ENCODE results near the gene SCO1. TPM values are rescaled to one million over a fixed set of nuclear protein-coding genes. Genes with fewer than 3 reads are reported as not detected.
"Not testable (repeated sequence)": the region's sequence is repeated elsewhere in the genome, so short reads cannot be mapped to it uniquely, and the experiment has no call there.

Gene SCO1
- polyA plus RNA-seq, 1 donor: 43.9 TPM

DNA sequence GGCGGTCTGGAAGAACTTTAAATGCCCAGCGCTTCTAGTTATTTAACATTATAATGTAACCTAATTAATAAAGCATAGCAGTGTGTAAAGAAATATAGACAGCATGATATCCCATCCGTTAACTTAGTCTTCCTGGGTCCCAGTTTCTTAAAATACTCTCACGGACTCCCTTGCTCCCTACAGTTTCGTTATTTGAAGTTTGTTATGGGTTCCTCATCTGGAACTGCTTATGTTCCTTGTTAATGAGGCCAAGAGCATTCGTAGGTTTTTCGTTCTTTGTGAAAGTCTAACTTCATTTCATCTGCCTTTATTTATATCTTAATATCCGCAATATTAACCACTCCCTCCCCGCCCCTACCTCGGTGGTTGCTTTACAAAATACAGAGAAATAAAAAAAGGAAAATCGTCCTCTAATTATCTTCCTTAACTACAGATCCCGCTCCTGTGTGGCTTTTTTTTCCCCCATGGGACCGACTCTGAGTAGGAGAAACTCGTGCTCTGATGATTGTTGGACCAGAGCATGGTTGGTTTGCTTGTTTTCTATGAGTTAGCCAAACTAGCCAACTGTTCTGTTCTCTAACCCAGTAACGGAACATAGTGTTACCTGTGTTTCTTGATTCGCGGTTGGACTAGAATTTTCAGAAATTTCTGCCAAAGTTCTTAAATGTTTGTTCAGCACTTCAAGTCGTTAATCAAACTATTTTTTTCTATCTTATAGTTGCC, 924 bp upstream of the SCO1 start:
- H3K4me1 ChIP-seq (ENCODE audit: control insufficient read depth, insufficient read depth, low read length): peaks cover 9% of the 10 kb centered on the region
- peak overlapping the region; percentile 97 for H3K4me3 ChIP-seq (ENCODE audit: low read length)
- WGBS (ENCODE audit: insufficient coverage, low lambda C conversion rate): 43% methylated on average over 8 of the region's 18 CpGs
- H3K36me3 ChIP-seq (ENCODE audit: control insufficient read depth, insufficient read depth, low read length): peaks cover 16% of the 10 kb centered on the region
- H3K27me3 ChIP-seq (ENCODE audit: control insufficient read depth, insufficient read depth, low read length): no peaks in the 10 kb centered on the region
- H3K27ac ChIP-seq (ENCODE audit: low read length): peak overlapping the region; percentile 93
- DNase-seq: peak in 1 of 2 donors; percentile 40
- H3K9me3 ChIP-seq (ENCODE audit: control insufficient read depth, low read depth, low read length): no peaks in the 10 kb centered on the region

DNA sequence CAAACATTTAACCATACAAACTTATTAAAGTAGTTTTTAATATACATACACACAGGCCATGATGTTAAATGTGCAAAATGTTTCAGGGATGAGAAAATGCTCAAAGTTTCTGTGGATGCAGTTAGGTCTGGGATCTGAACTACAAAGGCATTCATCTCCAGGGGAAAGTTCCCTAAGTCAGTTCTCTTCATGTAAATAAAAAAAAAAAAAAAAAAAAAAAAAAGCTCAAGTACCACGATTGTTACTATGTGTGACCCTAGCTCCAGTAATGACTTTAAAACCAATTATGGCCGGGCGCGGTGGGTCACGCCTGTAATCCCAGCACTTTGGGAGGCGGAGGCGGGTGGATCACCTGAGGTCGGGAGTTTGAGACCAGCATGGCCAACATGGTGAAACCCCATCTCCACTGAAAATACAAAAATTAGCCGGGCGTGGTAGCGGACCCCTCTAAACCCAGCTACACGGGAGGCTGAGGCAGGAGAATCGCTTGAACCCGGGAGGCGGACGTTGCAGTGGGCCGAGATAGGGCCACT, 1.4 kb downstream of the SCO1 start:
- not testable (repeated sequence) for H3K9me3 ChIP-seq (ENCODE audit: control insufficient read depth, low read depth, low read length); H3K4me1 ChIP-seq (ENCODE audit: control insufficient read depth, insufficient read depth, low read length); H3K27me3 ChIP-seq (ENCODE audit: control insufficient read depth, insufficient read depth, low read length); DNase-seq
- Histone ChIP-seq H3K36me3 (ENCODE audit: control insufficient read depth, insufficient read depth, low read length) (peaks cover 38% of the 10 kb centered on the region), H3K27ac (ENCODE audit: low read length) (peak overlapping the region; percentile 93), H3K4me3 (ENCODE audit: low read length) (peak overlapping the region; percentile 97)
- WGBS (ENCODE audit: insufficient coverage, low lambda C conversion rate): 87% methylated on average over 6 of the region's 17 CpGs

DNA sequence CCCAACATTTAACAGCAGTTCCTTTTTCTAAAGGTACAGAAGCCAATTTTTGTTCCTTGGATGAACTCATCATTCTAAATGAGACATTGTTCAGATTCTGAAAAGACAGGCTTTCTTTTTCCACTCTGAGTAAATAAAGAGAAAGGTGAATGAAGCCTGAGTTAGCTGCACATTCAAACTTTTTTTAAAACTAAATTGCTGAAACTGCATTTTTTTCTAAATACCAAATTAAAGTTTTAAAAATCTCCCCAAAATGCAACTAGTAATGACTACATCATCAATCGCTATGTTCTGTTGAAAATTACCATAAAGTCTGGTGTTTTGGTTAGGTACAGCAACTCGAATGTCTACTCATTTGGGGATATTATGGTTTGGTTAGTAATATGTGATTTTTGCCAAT, 9.8 kb downstream of the SCO1 start:
- no peaks in the 10 kb centered on the region for H3K27me3 ChIP-seq (ENCODE audit: control insufficient read depth, insufficient read depth, low read length)
- no peak overlapping the region for H3K4me3 ChIP-seq (ENCODE audit: low read length)
- H3K9me3 ChIP-seq (ENCODE audit: control insufficient read depth, low read depth, low read length): no peaks in the 10 kb centered on the region
- no peak overlapping the region for H3K27ac ChIP-seq (ENCODE audit: low read length)
- DNase-seq: no peak
- WGBS (ENCODE audit: insufficient coverage, low lambda C conversion rate): no CpG with 5 or more reads among the region's 2 CpGs
- peaks cover 62% of the 10 kb centered on the region for H3K36me3 ChIP-seq (ENCODE audit: control insufficient read depth, insufficient read depth, low read length)
- no peaks in the 10 kb centered on the region for H3K4me1 ChIP-seq (ENCODE audit: control insufficient read depth, insufficient read depth, low read length)

DNA sequence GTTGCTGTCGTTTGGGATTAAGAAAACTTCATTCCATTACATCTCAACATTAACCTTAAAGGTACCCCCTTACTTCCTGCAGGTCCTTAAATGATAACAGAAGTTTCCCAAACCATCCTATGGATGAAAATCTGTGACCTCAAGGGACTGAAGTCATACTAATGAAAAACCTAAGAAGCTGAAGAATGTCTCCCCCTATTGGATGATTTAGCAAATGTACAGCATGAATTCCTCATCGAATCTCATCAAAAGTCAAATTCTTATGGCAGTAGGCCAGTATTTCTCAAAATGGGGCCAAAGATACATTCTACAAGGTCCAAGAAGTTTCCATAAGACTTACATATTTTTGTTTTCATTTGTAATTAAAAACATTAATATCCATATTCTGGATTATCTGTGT, 13.5 kb downstream of the SCO1 start:
- Histone ChIP-seq H3K27me3 (ENCODE audit: control insufficient read depth, insufficient read depth, low read length) (no peaks in the 10 kb centered on the region), H3K4me1 (ENCODE audit: control insufficient read depth, insufficient read depth, low read length) (no peaks in the 10 kb centered on the region), H3K27ac (ENCODE audit: low read length) (no peak overlapping the region), H3K9me3 (ENCODE audit: control insufficient read depth, low read depth, low read length) (no peaks in the 10 kb centered on the region), H3K4me3 (ENCODE audit: low read length) (no peak overlapping the region), H3K36me3 (ENCODE audit: control insufficient read depth, insufficient read depth, low read length) (peaks cover 58% of the 10 kb centered on the region)
- no peak for DNase-seq
- WGBS (ENCODE audit: insufficient coverage, low lambda C conversion rate): 80% methylated on average over 1 of the region's 2 CpGs

DNA sequence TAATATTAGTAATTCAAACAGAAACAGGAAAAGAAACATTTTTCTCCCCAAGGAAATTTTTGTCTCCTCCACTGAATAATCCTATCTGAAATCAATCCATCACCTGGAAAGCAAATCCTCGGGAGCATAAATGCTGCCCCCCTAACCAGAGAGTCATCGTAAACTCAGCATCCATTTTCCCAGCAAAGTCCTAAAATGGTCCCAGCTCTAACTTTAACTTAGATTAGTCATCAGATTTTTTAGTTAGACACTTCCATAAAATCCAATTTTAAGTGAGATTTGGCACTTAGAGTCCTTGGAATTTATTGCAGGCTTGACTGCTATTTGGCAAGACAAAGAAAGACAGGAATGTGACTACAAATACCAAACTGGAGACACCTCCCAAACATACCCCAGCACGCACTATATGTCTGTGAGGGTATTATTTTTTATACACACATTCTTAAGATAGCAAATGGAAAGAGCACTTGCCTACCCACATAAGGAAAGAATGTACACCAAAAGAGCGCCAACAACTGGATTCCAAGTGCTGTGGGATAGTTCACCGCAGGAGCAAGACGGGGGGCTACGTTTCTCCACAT, 15.4 kb downstream of the SCO1 start:
- 100% methylated on average over 1 of the region's 7 CpGs for WGBS (ENCODE audit: insufficient coverage, low lambda C conversion rate)
- H3K4me3 ChIP-seq (ENCODE audit: low read length): no peak overlapping the region
- no peak overlapping the region for H3K27ac ChIP-seq (ENCODE audit: low read length)
- H3K27me3 ChIP-seq (ENCODE audit: control insufficient read depth, insufficient read depth, low read length): no peaks in the 10 kb centered on the region
- peaks cover 63% of the 10 kb centered on the region for H3K36me3 ChIP-seq (ENCODE audit: control insufficient read depth, insufficient read depth, low read length)
- no peaks in the 10 kb centered on the region for H3K9me3 ChIP-seq (ENCODE audit: control insufficient read depth, low read depth, low read length)
- H3K4me1 ChIP-seq (ENCODE audit: control insufficient read depth, insufficient read depth, low read length): no peaks in the 10 kb centered on the region
- no peak for DNase-seq

DNA sequence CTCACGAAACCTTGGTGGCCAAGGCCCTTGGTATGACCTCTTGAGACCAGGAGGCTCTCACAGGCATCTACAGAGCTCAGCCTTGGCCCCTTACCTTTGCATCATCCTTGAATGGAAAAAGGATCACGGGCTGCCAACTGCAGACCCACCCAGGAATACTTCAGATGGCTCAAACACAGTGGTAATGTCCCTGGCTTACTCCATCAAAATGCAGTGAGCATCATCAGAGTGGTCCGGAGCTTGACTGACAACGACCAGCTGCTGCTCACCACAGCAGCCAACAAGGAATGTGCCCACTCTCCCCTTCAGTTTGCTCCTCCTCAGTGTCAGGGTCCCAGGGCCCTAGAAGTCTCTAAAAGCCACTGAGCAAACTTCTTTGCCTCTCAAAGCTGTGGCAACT, 22.6 kb downstream of the SCO1 start:
- Histone ChIP-seq H3K9me3 (ENCODE audit: control insufficient read depth, low read depth, low read length) (no peaks in the 10 kb centered on the region), H3K27ac (ENCODE audit: low read length) (no peak overlapping the region), H3K27me3 (ENCODE audit: control insufficient read depth, insufficient read depth, low read length) (no peaks in the 10 kb centered on the region), H3K4me3 (ENCODE audit: low read length) (no peak overlapping the region), H3K36me3 (ENCODE audit: control insufficient read depth, insufficient read depth, low read length) (peaks cover 27% of the 10 kb centered on the region), H3K4me1 (ENCODE audit: control insufficient read depth, insufficient read depth, low read length) (no peaks in the 10 kb centered on the region)
- DNase-seq: no peak
- no CpG with 5 or more reads among the region's 4 CpGs for WGBS (ENCODE audit: insufficient coverage, low lambda C conversion rate)

DNA sequence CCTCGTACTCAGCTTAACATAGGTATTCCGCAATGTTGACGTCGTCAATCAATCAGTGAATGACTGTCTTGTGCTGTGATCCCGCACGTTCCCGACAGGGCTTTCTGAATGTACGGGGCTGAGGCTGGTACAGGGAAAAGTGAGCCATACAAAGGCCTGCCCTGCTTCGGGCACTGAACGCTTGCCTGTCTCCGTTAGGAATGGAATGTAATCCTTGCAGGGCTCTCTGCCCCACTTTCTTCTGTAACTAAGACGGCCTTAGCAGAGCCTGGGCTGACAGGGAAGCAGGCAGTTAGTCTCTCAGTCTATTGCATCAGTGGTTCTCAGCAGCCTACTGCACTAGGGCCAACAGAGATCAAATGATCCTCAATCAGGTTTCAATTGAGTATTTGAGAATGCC, 24.0 kb downstream of the SCO1 start:
- Histone ChIP-seq H3K4me3 (ENCODE audit: low read length) (no peak overlapping the region), H3K36me3 (ENCODE audit: control insufficient read depth, insufficient read depth, low read length) (peaks cover 21% of the 10 kb centered on the region), H3K27ac (ENCODE audit: low read length) (no peak overlapping the region), H3K9me3 (ENCODE audit: control insufficient read depth, low read depth, low read length) (no peaks in the 10 kb centered on the region), H3K4me1 (ENCODE audit: control insufficient read depth, insufficient read depth, low read length) (no peaks in the 10 kb centered on the region), H3K27me3 (ENCODE audit: control insufficient read depth, insufficient read depth, low read length) (no peaks in the 10 kb centered on the region)
- no peak for DNase-seq
- no CpG with 5 or more reads among the region's 12 CpGs for WGBS (ENCODE audit: insufficient coverage, low lambda C conversion rate)

DNA sequence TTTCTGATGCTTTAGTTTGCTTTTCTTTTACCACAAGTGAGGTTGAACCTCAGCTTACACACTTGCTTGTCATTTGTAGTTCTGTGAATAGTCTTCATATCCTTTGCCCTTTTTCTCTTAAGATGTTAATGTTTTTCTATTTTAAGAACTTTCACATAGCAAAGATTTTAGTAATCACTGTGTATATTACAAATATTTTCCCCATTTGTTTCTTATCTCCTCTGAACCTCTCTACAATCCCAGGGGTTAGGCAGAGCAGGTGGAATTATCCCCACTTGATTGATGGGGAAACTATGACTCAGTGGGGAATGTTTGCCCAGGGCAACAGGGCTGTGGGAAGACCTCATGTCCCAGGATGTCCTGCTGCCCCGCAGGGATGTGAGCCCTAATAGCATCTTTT, 28.6 kb downstream of the SCO1 start:
- Histone ChIP-seq H3K4me3 (ENCODE audit: low read length) (no peak overlapping the region), H3K36me3 (ENCODE audit: control insufficient read depth, insufficient read depth, low read length) (peaks cover 4% of the 10 kb centered on the region), H3K27ac (ENCODE audit: low read length) (no peak overlapping the region), H3K9me3 (ENCODE audit: control insufficient read depth, low read depth, low read length) (no peaks in the 10 kb centered on the region), H3K27me3 (ENCODE audit: control insufficient read depth, insufficient read depth, low read length) (no peaks in the 10 kb centered on the region), H3K4me1 (ENCODE audit: control insufficient read depth, insufficient read depth, low read length) (no peaks in the 10 kb centered on the region)
- DNase-seq: no peak
- no CpG with 5 or more reads among the region's 1 CpG for WGBS (ENCODE audit: insufficient coverage, low lambda C conversion rate)

DNA sequence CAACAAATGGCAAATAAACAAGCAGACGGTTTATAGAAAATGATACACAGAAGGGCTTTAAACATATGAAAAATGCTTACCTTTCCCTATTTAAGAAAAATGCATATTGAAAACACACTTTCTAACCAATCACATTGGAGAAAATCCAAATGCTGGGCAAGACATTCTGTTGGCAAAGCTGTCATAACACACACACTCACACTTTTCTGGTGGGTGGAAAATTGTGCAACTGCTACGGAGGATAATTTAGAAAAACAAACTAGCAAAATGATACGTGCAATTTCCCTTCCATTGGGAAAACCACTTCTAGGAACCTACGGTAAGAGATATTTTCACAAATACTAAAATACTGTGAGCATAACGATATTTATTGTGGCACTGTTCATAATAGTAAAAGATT, 30.4 kb downstream of the SCO1 start:
- H3K4me1 ChIP-seq (ENCODE audit: control insufficient read depth, insufficient read depth, low read length): no peaks in the 10 kb centered on the region
- WGBS (ENCODE audit: insufficient coverage, low lambda C conversion rate): 73% methylated on average over 2 of the region's 5 CpGs
- H3K4me3 ChIP-seq (ENCODE audit: low read length): no peak overlapping the region
- H3K9me3 ChIP-seq (ENCODE audit: control insufficient read depth, low read depth, low read length): no peaks in the 10 kb centered on the region
- no peaks in the 10 kb centered on the region for H3K36me3 ChIP-seq (ENCODE audit: control insufficient read depth, insufficient read depth, low read length)
- no peak overlapping the region for H3K27ac ChIP-seq (ENCODE audit: low read length)
- H3K27me3 ChIP-seq (ENCODE audit: control insufficient read depth, insufficient read depth, low read length): no peaks in the 10 kb centered on the region
- DNase-seq: no peak

DNA sequence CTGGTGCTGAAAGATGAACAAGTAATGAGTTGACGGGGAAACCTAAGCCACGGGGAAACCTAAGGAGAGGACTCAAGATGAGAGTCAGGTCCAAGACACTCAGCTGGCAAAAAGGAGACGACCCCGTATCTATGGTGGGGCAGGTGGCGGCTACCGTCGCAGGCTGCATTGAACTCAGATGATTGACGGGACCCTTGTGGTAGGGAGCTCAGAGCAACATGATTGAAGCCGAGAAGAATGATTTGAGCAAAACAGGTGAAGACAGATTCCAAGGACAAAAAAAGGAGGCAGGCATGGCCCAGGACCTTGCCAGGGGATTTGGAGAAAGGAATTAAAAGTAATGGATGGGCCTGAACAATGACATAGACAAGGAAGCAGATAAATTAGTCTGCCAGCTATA, 32.8 kb downstream of the SCO1 start:
- no peak overlapping the region for H3K4me3 ChIP-seq (ENCODE audit: low read length)
- DNase-seq: no peak
- H3K27ac ChIP-seq (ENCODE audit: low read length): no peak overlapping the region
- no CpG with 5 or more reads among the region's 9 CpGs for WGBS (ENCODE audit: insufficient coverage, low lambda C conversion rate)
- H3K9me3 ChIP-seq (ENCODE audit: control insufficient read depth, low read depth, low read length): no peaks in the 10 kb centered on the region
- no peaks in the 10 kb centered on the region for H3K4me1 ChIP-seq (ENCODE audit: control insufficient read depth, insufficient read depth, low read length)
- peaks cover 3% of the 10 kb centered on the region for H3K36me3 ChIP-seq (ENCODE audit: control insufficient read depth, insufficient read depth, low read length)
- no peaks in the 10 kb centered on the region for H3K27me3 ChIP-seq (ENCODE audit: control insufficient read depth, insufficient read depth, low read length)

DNA sequence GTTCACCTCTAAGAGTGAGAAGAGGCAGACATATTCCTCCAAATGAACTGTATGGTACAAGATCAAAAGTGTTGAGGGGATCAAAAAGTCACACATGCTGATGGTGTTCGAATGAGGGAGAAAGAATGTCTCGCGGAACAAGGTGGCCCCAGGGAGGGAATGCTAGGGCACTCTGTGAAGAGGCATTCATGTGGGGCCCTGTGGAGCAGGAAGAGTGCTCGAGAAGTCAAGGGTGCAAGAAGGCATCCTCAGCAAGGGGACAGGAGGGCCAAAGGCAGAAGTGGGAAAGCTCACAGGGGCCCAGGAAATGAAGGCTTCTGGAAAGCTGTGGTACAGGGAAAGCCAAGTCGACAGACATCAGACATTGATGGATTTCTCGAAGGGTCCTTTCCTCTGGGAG, 34.1 kb downstream of the SCO1 start:
- 94% methylated on average over 3 of the region's 6 CpGs for WGBS (ENCODE audit: insufficient coverage, low lambda C conversion rate)

More for the DNA sequence above, 34.1 kb downstream of the SCO1 start:
- H3K4me1 ChIP-seq (ENCODE audit: control insufficient read depth, insufficient read depth, low read length): no peaks in the 10 kb centered on the region
- H3K36me3 ChIP-seq (ENCODE audit: control insufficient read depth, insufficient read depth, low read length): peaks cover 3% of the 10 kb centered on the region
- H3K9me3 ChIP-seq (ENCODE audit: control insufficient read depth, low read depth, low read length): no peaks in the 10 kb centered on the region
- H3K27me3 ChIP-seq (ENCODE audit: control insufficient read depth, insufficient read depth, low read length): no peaks in the 10 kb centered on the region
- H3K27ac ChIP-seq (ENCODE audit: low read length): no peak overlapping the region
- no peak for DNase-seq
- H3K4me3 ChIP-seq (ENCODE audit: low read length): no peak overlapping the region
